Colonic mucosa (tissue), 4 donors: ENCODE results near the gene SHISA9. TPM values are rescaled to one million over a fixed set of nuclear protein-coding genes. Genes with fewer than 3 reads are reported as not detected.

Experiments
- DNase-seq: peaks from one replicate; pipeline ENCODE4 v3.0.0-alpha.2; 2020
- H3K27ac ChIP-seq: fragments of 200-600 bp; one replicate; pipeline ENCODE4 v1.8.0; 2021
- H3K27me3 ChIP-seq: fragments of 200-600 bp; one replicate; pipeline ENCODE4 v1.8.0; 2021
- H3K36me3 ChIP-seq: fragments of 200-600 bp; one replicate; pipeline ENCODE4 v1.8.0; 2021
- H3K4me1 ChIP-seq: fragments of 200-600 bp; one replicate; pipeline ENCODE4 v1.8.0; 2021; ENCODE audit warnings: mild to moderate bottlenecking
- H3K4me3 ChIP-seq: fragments of 200-600 bp; one replicate; pipeline ENCODE4 v1.8.0; 2021
- H3K9ac ChIP-seq, 2 donors: one replicate each; pipeline ENCODE4 v1.7.0; 2013; ENCODE audit warnings: control low read depth in 2 of 2, low read depth in 2 of 2, low read length in 2 of 2
- H3K9me3 ChIP-seq: fragments of 200-600 bp; one replicate; pipeline ENCODE4 v1.8.0; 2021
- CTCF ChIP-seq: fragments of 200-600 bp; IDR thresholded peaks from one replicate; pipeline ENCODE4 v1.8.0; 2022; ENCODE audit warnings: antibody characterized with exemption, mild to moderate bottlenecking
- intact Hi-C: fragments of 100-400 bp; cut with DNase I; formaldehyde crosslinking; loops from one replicate; pipeline ENCODE4 v1.14.1; 2022
- total RNA-seq, 2 donors: library from RNA; stranded (reverse); fragmentation: NEBNext Ultra II Directional in 1 of 2; extraction: Animal tissue kit (Norgen Biotek cat#: 25700) in 1 of 2; gene quantifications; one replicate each; pipeline ENCODE4 v1.2.1, GENCODE V29; 2021
- donor health status: healthy.
- donor health status: DM: no; HTN: no; CAD: no.
- donor health status: DM: no; HTN: no; CAD: no.

Gene SHISA9
- total RNA-seq, 2 donors from 2014 or later: 0.74 to 1.3 TPM

GRCh38 chr16:13270602-13271001, 369.2 kb downstream of the SHISA9 start:
- H3K27me3 ChIP-seq: no peaks in the 10 kb centered on the region
- TF ChIP-seq CTCF: no peak
- H3K4me3 ChIP-seq: no peak overlapping the region
- H3K36me3 ChIP-seq: no peaks in the 10 kb centered on the region
- DNase-seq: no peak
- intact Hi-C loops: no loop called here
- no peak overlapping the region for H3K27ac ChIP-seq
- no peaks in the 10 kb centered on the region for H3K4me1 ChIP-seq
- no peak overlapping the region for H3K9ac ChIP-seq
- no peaks in the 10 kb centered on the region for H3K9me3 ChIP-seq

- H3K36me3 ChIP-seq: no peaks in the 10 kb centered on the region
- H3K27me3 ChIP-seq: no peaks in the 10 kb centered on the region
- no peaks in the 10 kb centered on the region for H3K9me3 ChIP-seq
- no peak for TF ChIP-seq CTCF
- H3K4me3 ChIP-seq: no peak overlapping the region
- DNase-seq: no peak
- intact Hi-C loops: no loop called here
- no peaks in the 10 kb centered on the region for H3K4me1 ChIP-seq
- no peak overlapping the region for H3K9ac ChIP-seq
- no peak overlapping the region for H3K27ac ChIP-seq
Measured at GRCh38 chr16:13289515-13289914, 388.1 kb downstream of the SHISA9 start.

Other genes with a start within 250 kb of the SHISA9 start
- 10 to 100 TPM; 22.8 to 29.1 TPM for gene CPPED1, start 97.7 kb upstream of the SHISA9 start, total RNA-seq